Stomach (tissue), 4 donors: ENCODE results near the gene COL5A1.
"Not testable (repeated sequence)": the region's sequence is repeated elsewhere in the genome, so short reads cannot be mapped to it uniquely, and the experiment has no call there.

ENCODE experiments used
- POLR2AphosphoS5 ChIP-seq, 3 donors: sonication (generic); formaldehyde crosslinking; IDR thresholded peaks; one replicate each; pipeline ENCODE4 v1.6.1; 2016; ENCODE audit warnings: antibody characterized with exemption in 3 of 3
- TF ChIP-seq, protein P1 (sequence below), 7 experiments: fragments of 450-650 bp in 4 of 7; fragments of 200-600 bp in 3 of 7; sonication (generic) in 3 of 7; IDR thresholded peaks; one replicate each; pipeline ENCODE4 v1.5.1; 2016 to 2019; ENCODE audit warnings: antibody characterized with exemption in 7 of 7, control low read depth in 2 of 7, mild to moderate bottlenecking in 1 of 7

- TF ChIP-seq, protein P1, sequence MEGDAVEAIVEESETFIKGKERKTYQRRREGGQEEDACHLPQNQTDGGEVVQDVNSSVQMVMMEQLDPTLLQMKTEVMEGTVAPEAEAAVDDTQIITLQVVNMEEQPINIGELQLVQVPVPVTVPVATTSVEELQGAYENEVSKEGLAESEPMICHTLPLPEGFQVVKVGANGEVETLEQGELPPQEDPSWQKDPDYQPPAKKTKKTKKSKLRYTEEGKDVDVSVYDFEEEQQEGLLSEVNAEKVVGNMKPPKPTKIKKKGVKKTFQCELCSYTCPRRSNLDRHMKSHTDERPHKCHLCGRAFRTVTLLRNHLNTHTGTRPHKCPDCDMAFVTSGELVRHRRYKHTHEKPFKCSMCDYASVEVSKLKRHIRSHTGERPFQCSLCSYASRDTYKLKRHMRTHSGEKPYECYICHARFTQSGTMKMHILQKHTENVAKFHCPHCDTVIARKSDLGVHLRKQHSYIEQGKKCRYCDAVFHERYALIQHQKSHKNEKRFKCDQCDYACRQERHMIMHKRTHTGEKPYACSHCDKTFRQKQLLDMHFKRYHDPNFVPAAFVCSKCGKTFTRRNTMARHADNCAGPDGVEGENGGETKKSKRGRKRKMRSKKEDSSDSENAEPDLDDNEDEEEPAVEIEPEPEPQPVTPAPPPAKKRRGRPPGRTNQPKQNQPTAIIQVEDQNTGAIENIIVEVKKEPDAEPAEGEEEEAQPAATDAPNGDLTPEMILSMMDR (IDR thresholded peaks at IDR 0.05), result not testable (repeated sequence)
- not testable (repeated sequence) for TF ChIP-seq POLR2AphosphoS5 (IDR thresholded peaks at IDR 0.05)
These were observed 43.3 kb downstream of the COL5A1 start for GRCh38 chr9:134684941-134685340.
